GM23338 (cell line): ENCODE data around the gene ZNF784. TPM values are rescaled to one million over a fixed set of nuclear protein-coding genes. Genes with fewer than 3 reads are reported as not detected.

ENCODE experiments used
- ATAC-seq: fragments of 200-7000 bp; cut with Tn5 transposase; 3 replicates; pipeline ENCODE4 v1.9.1; 2020
- DNase-seq: peaks from one replicate; pipeline ENCODE4 v3.0.0-alpha.2; 2015; ENCODE audit warnings: low spot score
- H2AFZ ChIP-seq: fragments of 200-600 bp; sonication (generic); 2 replicates; pipeline ENCODE4 v1.8.0; 2016; ENCODE audit warnings: antibody characterized with exemption, mild to moderate bottlenecking, moderate library complexity
- H3F3A ChIP-seq: fragments of 200-600 bp; sonication (generic); replicated peaks from 2 replicates; pipeline ENCODE4 v1.8.0; 2017; ENCODE audit warnings: antibody characterized with exemption, mixed run types, low read depth
- H3K27ac ChIP-seq: fragments of 200-600 bp; sonication (generic); 2 replicates; pipeline ENCODE4 v1.6.1; 2016; ENCODE audit warnings: low read depth
- H3K27me3 ChIP-seq: fragments of 200-600 bp; sonication (generic); 2 replicates; pipeline ENCODE4 v1.8.0; 2016; ENCODE audit warnings: mild to moderate bottlenecking, mixed run types, moderate library complexity; ENCODE audit not compliant: insufficient read depth
- H3K36me3 ChIP-seq: fragments of 200-600 bp; sonication (generic); 2 replicates; pipeline ENCODE4 v1.8.0; 2016; ENCODE audit warnings: mild to moderate bottlenecking; ENCODE audit not compliant: insufficient read depth
- H3K4me1 ChIP-seq: fragments of 200-600 bp; sonication (generic); 2 replicates; pipeline ENCODE4 v1.8.0; 2016; ENCODE audit warnings: mild to moderate bottlenecking, moderate library complexity; ENCODE audit not compliant: insufficient read depth
- H3K4me2 ChIP-seq: fragments of 200-600 bp; sonication (generic); 2 replicates; pipeline ENCODE4 v1.7.1; 2017; ENCODE audit warnings: mixed run types
- H3K4me3 ChIP-seq: fragments of 200-600 bp; sonication (generic); 2 replicates; pipeline ENCODE4 v1.6.1; 2016; ENCODE audit warnings: mixed run types
- H3K79me2 ChIP-seq: fragments of 200-600 bp; sonication (generic); replicated peaks from 2 replicates; pipeline ENCODE4 v1.8.0; 2017; ENCODE audit warnings: mild to moderate bottlenecking; ENCODE audit not compliant: insufficient read depth
- H3K9me2 ChIP-seq: fragments of 200-600 bp; sonication (generic); 2 replicates; pipeline ENCODE4 v1.8.0; 2017; ENCODE audit not compliant: insufficient read depth
- H4K20me1 ChIP-seq: fragments of 200-600 bp; sonication (generic); replicated peaks from 2 replicates; pipeline ENCODE4 v1.8.0; 2017; ENCODE audit warnings: mild to moderate bottlenecking; ENCODE audit not compliant: insufficient read depth
- H3K27ac Mint-ChIP-seq: 2 replicates; pipeline ENCODE4 v1.8.0; 2020; ENCODE audit warnings: inconsistent platforms, mild to moderate bottlenecking, moderate library complexity, mixed read lengths
- H3K27me3 Mint-ChIP-seq: 3 replicates; pipeline ENCODE4 v1.8.0; 2022; ENCODE audit warnings: low read depth, mild to moderate bottlenecking, moderate library complexity, mixed read lengths, inconsistent platforms; ENCODE audit not compliant: insufficient read depth, poor library complexity
- H3K36me3 Mint-ChIP-seq: 3 replicates; pipeline ENCODE4 v1.8.0; 2021; ENCODE audit warnings: low read depth, mild to moderate bottlenecking, inconsistent platforms, moderate library complexity, mixed read lengths
- H3K4me1 Mint-ChIP-seq: 3 replicates; pipeline ENCODE4 v1.8.0; 2020; ENCODE audit warnings: mild to moderate bottlenecking, inconsistent platforms, mixed read lengths
- H3K4me3 Mint-ChIP-seq: 3 replicates; pipeline ENCODE4 v1.8.0; 2021; ENCODE audit warnings: moderate library complexity, mild to moderate bottlenecking, inconsistent platforms, mixed read lengths
- H3K9me3 Mint-ChIP-seq: 3 replicates; pipeline ENCODE4 v1.8.0; 2020; ENCODE audit warnings: moderate library complexity, mild to moderate bottlenecking, inconsistent platforms, mixed read lengths
- CREB1 ChIP-seq: fragments of 250-450 bp; sonication (Bioruptor Pico); IDR thresholded peaks from 2 replicates; pipeline ENCODE4 v1.5.0; 2020; ENCODE audit warnings: low read depth, mild to moderate bottlenecking, moderate library complexity
- EZH2 ChIP-seq: fragments of 200-600 bp; sonication (generic); IDR thresholded peaks from one replicate; pipeline ENCODE4 v1.8.0; 2017; ENCODE audit warnings: antibody characterized with exemption, mild to moderate bottlenecking, low read depth; ENCODE audit not compliant: unreplicated experiment
- EZH2phosphoT487 ChIP-seq: fragments of 200-600 bp; sonication (generic); IDR thresholded peaks from one replicate; pipeline ENCODE4 v1.8.1; 2018; ENCODE audit warnings: antibody characterized with exemption; ENCODE audit not compliant: unreplicated experiment
- JUNB ChIP-seq: IDR thresholded peaks from one replicate; pipeline ENCODE4 v1.6.1; 2016; ENCODE audit warnings: antibody characterized with exemption; ENCODE audit not compliant: unreplicated experiment
- POLR2AphosphoS5 ChIP-seq: IDR thresholded peaks from 2 replicates; pipeline ENCODE4 v1.6.1; 2016; ENCODE audit warnings: antibody characterized with exemption, low read depth
- STAT1 ChIP-seq: IDR thresholded peaks from one replicate; pipeline ENCODE4 v1.6.1; 2016; ENCODE audit warnings: antibody characterized with exemption; ENCODE audit not compliant: unreplicated experiment
- ZNF114 ChIP-seq: fragments of 250-450 bp; sonication (Bioruptor Pico); IDR thresholded peaks from 2 replicates; pipeline ENCODE4 v1.5.0; 2020; ENCODE audit warnings: mild to moderate bottlenecking, moderate library complexity
- ZNF331 ChIP-seq: fragments of 250-450 bp; sonication (Bioruptor Pico); IDR thresholded peaks from 2 replicates; pipeline ENCODE4 v1.5.0; 2020; ENCODE audit warnings: low read depth, mild to moderate bottlenecking, moderate library complexity
- polyA plus RNA-seq: library from polyadenylated mRNA; unstranded; fragments of >200 nt; fragmentation: Nextera tagmentation; extraction: Ambion mirVana; gene quantifications from 2 replicates; pipeline ENCODE4 v1.2.1, GENCODE V29; 2016
- total RNA-seq: library from RNA; depleted of rRNA; stranded (reverse); fragments of >200 nt; shearing (Covaris generic); gene quantifications from 2 replicates; pipeline ENCODE4 v1.2.3, GENCODE V29; 2014
- TF ChIP-seq, protein P1 (sequence below), 2 experiments: fragments of 200-600 bp in 1 of 2; sonication (generic) in 1 of 2; conservative IDR thresholded peaks; 2 replicates each; pipeline versions ENCODE4 v1.5.1 to v1.6.1; 2016 to 2017; ENCODE audit warnings: antibody characterized with exemption in 2 of 2, low read depth in 2 of 2, mild to moderate bottlenecking in 2 of 2, moderate library complexity in 1 of 2
- TF ChIP-seq, protein P2 (sequence below): fragments of 250-450 bp; sonication (Bioruptor Pico); IDR thresholded peaks from 2 replicates; pipeline ENCODE4 v1.5.0; 2020; ENCODE audit warnings: mild to moderate bottlenecking, moderate library complexity

The ZNF784 gene
- total and polyA plus RNA-seq, 2 experiments from 2014 or later: 1.5 to 6.7 TPM

DNA sequence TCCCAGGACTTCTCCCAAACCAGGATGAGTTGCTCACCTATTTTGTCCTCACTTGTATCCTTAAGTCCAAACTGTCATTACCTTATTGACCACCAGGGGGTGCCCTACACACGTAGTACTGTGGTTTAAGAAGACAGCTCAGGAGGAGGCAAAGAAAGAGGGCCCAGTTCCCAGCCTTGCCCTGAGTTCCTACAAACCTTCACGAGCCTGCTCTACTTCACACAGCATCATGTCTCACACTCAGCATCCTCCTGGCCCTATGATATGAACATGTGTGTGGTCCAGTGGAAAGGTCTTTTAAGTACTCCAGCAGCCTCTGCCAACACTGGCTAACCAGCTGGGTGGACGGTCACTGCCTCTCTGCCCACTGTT lies 8.1 kb upstream of the ZNF784 start:
- H3K27ac Mint-ChIP-seq: peak overlapping the region; percentile 29; the same call in 1 of the 2 replicates
- no peak overlapping the region for H3K4me3 Mint-ChIP-seq
- H3K4me2 ChIP-seq: no peak overlapping the region
- peak overlapping the region; percentile 40; the same call in 1 of the 2 replicates for H2AFZ ChIP-seq
- no peaks in the 10 kb centered on the region; the same call in 1 of the 2 replicates for H3K9me2 ChIP-seq
- TF ChIP-seq ZNF114 (CRISPR knock-in tag) (no peak), CREB1 (CRISPR knock-in tag) (no peak)
- TF ChIP-seq, protein P1, sequence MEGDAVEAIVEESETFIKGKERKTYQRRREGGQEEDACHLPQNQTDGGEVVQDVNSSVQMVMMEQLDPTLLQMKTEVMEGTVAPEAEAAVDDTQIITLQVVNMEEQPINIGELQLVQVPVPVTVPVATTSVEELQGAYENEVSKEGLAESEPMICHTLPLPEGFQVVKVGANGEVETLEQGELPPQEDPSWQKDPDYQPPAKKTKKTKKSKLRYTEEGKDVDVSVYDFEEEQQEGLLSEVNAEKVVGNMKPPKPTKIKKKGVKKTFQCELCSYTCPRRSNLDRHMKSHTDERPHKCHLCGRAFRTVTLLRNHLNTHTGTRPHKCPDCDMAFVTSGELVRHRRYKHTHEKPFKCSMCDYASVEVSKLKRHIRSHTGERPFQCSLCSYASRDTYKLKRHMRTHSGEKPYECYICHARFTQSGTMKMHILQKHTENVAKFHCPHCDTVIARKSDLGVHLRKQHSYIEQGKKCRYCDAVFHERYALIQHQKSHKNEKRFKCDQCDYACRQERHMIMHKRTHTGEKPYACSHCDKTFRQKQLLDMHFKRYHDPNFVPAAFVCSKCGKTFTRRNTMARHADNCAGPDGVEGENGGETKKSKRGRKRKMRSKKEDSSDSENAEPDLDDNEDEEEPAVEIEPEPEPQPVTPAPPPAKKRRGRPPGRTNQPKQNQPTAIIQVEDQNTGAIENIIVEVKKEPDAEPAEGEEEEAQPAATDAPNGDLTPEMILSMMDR (conservative IDR thresholded peaks at IDR 0.05; ENCODE audit: low read depth in 2 of 2): peak; percentile 87 to 93
- no peak overlapping the region for H3K4me3 ChIP-seq
- peaks cover 3% of the 10 kb centered on the region; the same call in 1 of the 3 replicates for H3K9me3 Mint-ChIP-seq
- peaks cover 15% of the 10 kb centered on the region for H3K27me3 Mint-ChIP-seq
- H3K36me3 ChIP-seq: no peaks in the 10 kb centered on the region
- H3K79me2 ChIP-seq: peaks cover 17% of the 10 kb centered on the region
- ATAC-seq (peak; percentile 74), DNase-seq (peak; percentile 99)
- 0 out of 2 replicates have a peak, but pooled peaks cover 10% of the 10 kb centered on the region for H3F3A ChIP-seq
- H4K20me1 ChIP-seq: peaks cover 5% of the 10 kb centered on the region; the same call in 1 of the 2 replicates
- peaks cover 9% of the 10 kb centered on the region for H3K4me1 ChIP-seq
- peaks cover 26% of the 10 kb centered on the region for H3K4me1 Mint-ChIP-seq
- H3K27me3 ChIP-seq: no peaks in the 10 kb centered on the region
- H3K27ac ChIP-seq: no peak overlapping the region
- peaks cover 3% of the 10 kb centered on the region; the same call in 2 of the 3 replicates for H3K36me3 Mint-ChIP-seq

DNA sequence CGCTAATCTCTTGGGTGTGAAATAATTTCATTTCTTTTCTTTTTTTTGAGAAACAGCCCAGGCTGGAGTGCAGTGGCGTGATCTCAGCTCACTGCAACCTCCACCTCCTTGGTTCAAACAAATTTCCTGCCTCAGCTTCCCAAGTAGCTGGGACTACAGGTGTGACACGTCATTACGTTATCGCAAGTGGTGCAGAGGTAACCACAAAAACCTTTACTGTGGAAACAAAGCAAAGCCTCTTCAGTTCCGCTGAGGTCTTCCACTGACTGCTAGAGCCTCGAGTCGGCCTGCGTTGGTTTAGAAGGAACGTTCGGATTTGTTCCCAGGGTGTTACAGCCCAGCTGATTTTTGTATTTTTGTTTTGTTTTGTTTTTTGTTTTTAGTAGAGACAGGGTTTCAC lies 2.0 kb upstream of the ZNF784 start:
- Mint-ChIP-seq H3K36me3 (peaks cover 11% of the 10 kb centered on the region; the same call in 2 of the 3 replicates), H3K27me3 (peaks cover 10% of the 10 kb centered on the region), H3K4me1 (peaks cover 13% of the 10 kb centered on the region; the same call in 2 of the 3 replicates), H3K9me3 (no peaks in the 10 kb centered on the region; the same call in 2 of the 3 replicates), H3K4me3 (no peak overlapping the region), H3K27ac (no peak overlapping the region)
- H3K36me3 ChIP-seq: no peaks in the 10 kb centered on the region
- ATAC-seq (no peak), DNase-seq (no peak)
- H2AFZ ChIP-seq: no peak overlapping the region
- H4K20me1 ChIP-seq: peaks cover 5% of the 10 kb centered on the region
- H3K4me3 ChIP-seq: no peak overlapping the region
- 0 out of 2 replicates have a peak, but pooled peaks cover 5% of the 10 kb centered on the region for H3K27me3 ChIP-seq
- H3K79me2 ChIP-seq: peaks cover 9% of the 10 kb centered on the region
- H3K4me2 ChIP-seq: no peak overlapping the region
- H3K4me1 ChIP-seq: no peaks in the 10 kb centered on the region; the same call in 1 of the 2 replicates
- H3K9me2 ChIP-seq: no peaks in the 10 kb centered on the region
- no peak overlapping the region for H3K27ac ChIP-seq
- peaks cover 12% of the 10 kb centered on the region for H3F3A ChIP-seq
- TF ChIP-seq, protein P2, sequence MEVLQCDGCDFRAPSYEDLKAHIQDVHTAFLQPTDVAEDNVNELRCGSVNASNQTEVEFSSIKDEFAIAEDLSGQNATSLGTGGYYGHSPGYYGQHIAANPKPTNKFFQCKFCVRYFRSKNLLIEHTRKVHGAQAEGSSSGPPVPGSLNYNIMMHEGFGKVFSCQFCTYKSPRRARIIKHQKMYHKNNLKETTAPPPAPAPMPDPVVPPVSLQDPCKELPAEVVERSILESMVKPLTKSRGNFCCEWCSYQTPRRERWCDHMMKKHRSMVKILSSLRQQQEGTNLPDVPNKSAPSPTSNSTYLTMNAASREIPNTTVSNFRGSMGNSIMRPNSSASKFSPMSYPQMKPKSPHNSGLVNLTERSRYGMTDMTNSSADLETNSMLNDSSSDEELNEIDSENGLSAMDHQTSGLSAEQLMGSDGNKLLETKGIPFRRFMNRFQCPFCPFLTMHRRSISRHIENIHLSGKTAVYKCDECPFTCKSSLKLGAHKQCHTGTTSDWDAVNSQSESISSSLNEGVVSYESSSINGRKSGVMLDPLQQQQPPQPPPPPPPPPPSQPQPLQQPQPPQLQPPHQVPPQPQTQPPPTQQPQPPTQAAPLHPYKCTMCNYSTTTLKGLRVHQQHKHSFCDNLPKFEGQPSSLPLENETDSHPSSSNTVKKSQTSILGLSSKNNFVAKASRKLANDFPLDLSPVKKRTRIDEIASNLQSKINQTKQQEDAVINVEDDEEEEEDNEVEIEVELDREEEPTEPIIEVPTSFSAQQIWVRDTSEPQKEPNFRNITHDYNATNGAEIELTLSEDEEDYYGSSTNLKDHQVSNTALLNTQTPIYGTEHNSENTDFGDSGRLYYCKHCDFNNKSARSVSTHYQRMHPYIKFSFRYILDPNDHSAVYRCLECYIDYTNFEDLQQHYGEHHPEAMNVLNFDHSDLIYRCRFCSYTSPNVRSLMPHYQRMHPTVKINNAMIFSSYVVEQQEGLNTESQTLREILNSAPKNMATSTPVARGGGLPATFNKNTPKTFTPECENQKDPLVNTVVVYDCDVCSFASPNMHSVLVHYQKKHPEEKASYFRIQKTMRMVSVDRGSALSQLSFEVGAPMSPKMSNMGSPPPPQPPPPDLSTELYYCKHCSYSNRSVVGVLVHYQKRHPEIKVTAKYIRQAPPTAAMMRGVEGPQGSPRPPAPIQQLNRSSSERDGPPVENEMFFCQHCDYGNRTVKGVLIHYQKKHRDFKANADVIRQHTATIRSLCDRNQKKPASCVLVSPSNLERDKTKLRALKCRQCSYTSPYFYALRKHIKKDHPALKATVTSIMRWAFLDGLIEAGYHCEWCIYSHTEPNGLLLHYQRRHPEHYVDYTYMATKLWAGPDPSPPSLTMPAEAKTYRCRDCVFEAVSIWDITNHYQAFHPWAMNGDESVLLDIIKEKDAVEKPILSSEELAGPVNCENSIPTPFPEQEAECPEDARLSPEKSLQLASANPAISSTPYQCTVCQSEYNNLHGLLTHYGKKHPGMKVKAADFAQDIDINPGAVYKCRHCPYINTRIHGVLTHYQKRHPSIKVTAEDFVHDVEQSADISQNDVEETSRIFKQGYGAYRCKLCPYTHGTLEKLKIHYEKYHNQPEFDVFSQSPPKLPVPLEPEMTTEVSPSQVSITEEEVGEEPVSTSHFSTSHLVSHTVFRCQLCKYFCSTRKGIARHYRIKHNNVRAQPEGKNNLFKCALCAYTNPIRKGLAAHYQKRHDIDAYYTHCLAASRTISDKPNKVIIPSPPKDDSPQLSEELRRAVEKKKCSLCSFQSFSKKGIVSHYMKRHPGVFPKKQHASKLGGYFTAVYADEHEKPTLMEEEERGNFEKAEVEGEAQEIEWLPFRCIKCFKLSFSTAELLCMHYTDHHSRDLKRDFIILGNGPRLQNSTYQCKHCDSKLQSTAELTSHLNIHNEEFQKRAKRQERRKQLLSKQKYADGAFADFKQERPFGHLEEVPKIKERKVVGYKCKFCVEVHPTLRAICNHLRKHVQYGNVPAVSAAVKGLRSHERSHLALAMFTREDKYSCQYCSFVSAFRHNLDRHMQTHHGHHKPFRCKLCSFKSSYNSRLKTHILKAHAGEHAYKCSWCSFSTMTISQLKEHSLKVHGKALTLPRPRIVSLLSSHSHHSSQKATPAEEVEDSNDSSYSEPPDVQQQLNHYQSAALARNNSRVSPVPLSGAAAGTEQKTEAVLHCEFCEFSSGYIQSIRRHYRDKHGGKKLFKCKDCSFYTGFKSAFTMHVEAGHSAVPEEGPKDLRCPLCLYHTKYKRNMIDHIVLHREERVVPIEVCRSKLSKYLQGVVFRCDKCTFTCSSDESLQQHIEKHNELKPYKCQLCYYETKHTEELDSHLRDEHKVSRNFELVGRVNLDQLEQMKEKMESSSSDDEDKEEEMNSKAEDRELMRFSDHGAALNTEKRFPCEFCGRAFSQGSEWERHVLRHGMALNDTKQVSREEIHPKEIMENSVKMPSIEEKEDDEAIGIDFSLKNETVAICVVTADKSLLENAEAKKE (CRISPR knock-in tag): no peak
- TF ChIP-seq EZH2phosphoT487 (no peak), ZNF331 (CRISPR knock-in tag) (no peak), CREB1 (CRISPR knock-in tag) (no peak), STAT1 (no peak), EZH2 (no peak), POLR2AphosphoS5 (no peak), JUNB (no peak)
- TF ChIP-seq, protein P1 (conservative IDR thresholded peaks at IDR 0.05; ENCODE audit: low read depth in 2 of 2): no peak
